ENCODE measurements around the gene AFF1.

- TF ChIP-seq POLR2AphosphoS5 (IDR thresholded peaks at IDR 0.05; ENCODE audit: low read depth, low read length): no peak
- TF ChIP-seq REST (IDR thresholded peaks at IDR 0.05; ENCODE audit: insufficient read depth in 1 of 2, low read depth in 2 of 2, low read length in 2 of 2): no peak
- TF ChIP-seq TAF1 (IDR thresholded peaks at IDR 0.05; ENCODE audit: borderline replicate concordance, insufficient read depth, low read length): no peak
- TF ChIP-seq SIN3A (IDR thresholded peaks at IDR 0.05; ENCODE audit: borderline replicate concordance, insufficient read depth, low read length): no peak
- no peak for TF ChIP-seq FOXP2 (optimal IDR thresholded peaks at IDR 0.05; ENCODE audit: borderline replicate concordance, extremely low read depth, extremely low read length, insufficient read depth)
These were observed 92.1 kb downstream of the AFF1 start for GRCh38 chr4:87026800-87027495.

Measured in PFSK-1 (cell line).